Astrocyte of the cerebellum (primary cell): ENCODE measurements around the gene ST3GAL3.

Source experiments
- DNase-seq: peaks from one replicate; pipeline ENCODE4 v3.0.0-alpha.2; 2011; ENCODE audit warnings: low read depth
- H3K4me3 ChIP-seq: 2 replicates; pipeline ENCODE4 v1.5.1; 2011; ENCODE audit warnings: mild to moderate bottlenecking, low read depth, low read length, moderate library complexity
- CTCF ChIP-seq: IDR thresholded peaks from 2 replicates; pipeline ENCODE4 v1.5.1; 2012; ENCODE audit warnings: low read length, low read depth, moderate library complexity, mild to moderate bottlenecking; ENCODE audit errors: missing control alignments
- in situ Hi-C: cut with HindIII; loops from 2 replicates; pipeline ENCODE4 v1.10.0; 2017; ENCODE audit warnings: low sequenced_read_pairs

ST3GAL3 gene

GRCh38 chr1:43938383-43938782 lies 231.0 kb downstream of the ST3GAL3 start:
- no peak for DNase-seq
- in situ Hi-C loops, result loop anchor here (5.0 kb wide), 3 partner anchors 76 to 171 kb away; no protein-coding TSS in a partner anchor
- no peak for TF ChIP-seq CTCF
- H3K4me3 ChIP-seq, result no peak overlapping the region

GRCh38 chr1:43938892-43939587 lies 231.7 kb downstream of the ST3GAL3 start:
- H3K4me3 ChIP-seq, result no peak overlapping the region
- in situ Hi-C loops, result loop anchor here (5.0 kb wide), 3 partner anchors 77 to 172 kb away; no protein-coding TSS in a partner anchor
- TF ChIP-seq CTCF, result no peak
- DNase-seq, result no peak

GRCh38 chr1:43942411-43942810 lies 235.1 kb downstream of the ST3GAL3 start:
- in situ Hi-C loops, result no loop called here
- DNase-seq, result no peak
- no peak for TF ChIP-seq CTCF
- H3K4me3 ChIP-seq, result no peak overlapping the region

GRCh38 chr1:43944860-43945259 lies 237.5 kb downstream of the ST3GAL3 start:
- no peak overlapping the region for H3K4me3 ChIP-seq

GRCh38 chr1:43945674-43946235 lies 238.4 kb downstream of the ST3GAL3 start:
- peak overlapping the region; percentile 85 for H3K4me3 ChIP-seq
- DNase-seq, result no peak
- in situ Hi-C loops, result no loop called here
- TF ChIP-seq CTCF, result no peak

More at GRCh38 chr1:43944860-43945259, 237.5 kb downstream of the ST3GAL3 start:
- no peak for TF ChIP-seq CTCF
- no peak for DNase-seq
- in situ Hi-C loops, result no loop called here

- DNase-seq, result peak; percentile 73
- in situ Hi-C loops, result no loop called here
- peak; percentile 56 for TF ChIP-seq CTCF
- peak within 1 kb of the TSS; percentile 85 for H3K4me3 ChIP-seq
These were observed 239.1 kb downstream of the ST3GAL3 start, which contains the start of gene IPO13 for GRCh38 chr1:43946236-43947060. TSS of gene IPO13 (plus strand) at chr1:43946950. CDS start at chr1:43947601, 651 bp downstream.
